Iris pigment epithelial cell (primary cell): Measurements from ENCODE around the gene MIPOL1.
A peak's percentile ranks its signal among the peaks of the same experiment; 100 is the strongest.

Experiments used
- DNase-seq: peaks from one replicate; pipeline ENCODE4 v3.0.0-alpha.2; 2011; ENCODE audit warnings: low read depth

Gene MIPOL1

GRCh38 chr14:37234222-37234621 is 36.5 kb downstream of the MIPOL1 start:
- no peak for DNase-seq

- DNase-seq, result peak; percentile 80
Observed at GRCh38 chr14:37236044-37236443, 38.3 kb downstream of the MIPOL1 start.

- no peak for DNase-seq
Observed at GRCh38 chr14:37237094-37237493, 39.4 kb downstream of the MIPOL1 start.

GRCh38 chr14:37237735-37238200 is 40.0 kb downstream of the MIPOL1 start:
- no peak for DNase-seq

- DNase-seq, result no peak
Observed at GRCh38 chr14:37241198-37241597, 43.5 kb downstream of the MIPOL1 start.

- DNase-seq, result peak; percentile 48
Observed at GRCh38 chr14:37246427-37246829, 48.7 kb downstream of the MIPOL1 start.

- no peak for DNase-seq
Observed at GRCh38 chr14:37247791-37248461, 50.2 kb downstream of the MIPOL1 start.

- no peak for DNase-seq
Observed at GRCh38 chr14:37251775-37252174, 54.0 kb downstream of the MIPOL1 start.

- DNase-seq, result no peak
Observed at GRCh38 chr14:37252434-37252833, 54.7 kb downstream of the MIPOL1 start.

GRCh38 chr14:37253905-37254304 is 56.2 kb downstream of the MIPOL1 start:
- DNase-seq, result peak; percentile 83

GRCh38 chr14:37254411-37254947 is 56.7 kb downstream of the MIPOL1 start:
- no peak for DNase-seq

- no peak for DNase-seq
Observed at GRCh38 chr14:37257501-37258070, 59.8 kb downstream of the MIPOL1 start.

GRCh38 chr14:37262649-37263048 is 64.9 kb downstream of the MIPOL1 start:
- DNase-seq, result no peak

- DNase-seq, result peak; percentile 28
Observed at GRCh38 chr14:37263656-37264236, 66.0 kb downstream of the MIPOL1 start.

- no peak for DNase-seq
Observed at GRCh38 chr14:37268788-37269187, 71.1 kb downstream of the MIPOL1 start.

GRCh38 chr14:37270629-37271028 is 72.9 kb downstream of the MIPOL1 start:
- no peak for DNase-seq

GRCh38 chr14:37272569-37272968 is 74.8 kb downstream of the MIPOL1 start:
- no peak for DNase-seq

GRCh38 chr14:37274652-37275051 is 76.9 kb downstream of the MIPOL1 start:
- no peak for DNase-seq

- DNase-seq, result no peak
Observed at GRCh38 chr14:37275963-37276362, 78.2 kb downstream of the MIPOL1 start.

- DNase-seq, result no peak
Observed at GRCh38 chr14:37278636-37279538, 81.2 kb downstream of the MIPOL1 start.

GRCh38 chr14:37279818-37280217 is 82.1 kb downstream of the MIPOL1 start:
- no peak for DNase-seq

GRCh38 chr14:37284760-37285159 is 87.0 kb downstream of the MIPOL1 start:
- DNase-seq, result no peak
